ENCODE results near the gene GABPB1. TPM values are rescaled to one million over a fixed set of nuclear protein-coding genes. Genes with fewer than 3 reads are reported as not detected.

Gene GABPB1
- total and polyA plus RNA-seq, 10 of the 15 experiments (the other 5 are each of a cell fraction or from before 2014, with no cell fraction given): 13.9 to 48.2 (median 39.8) TPM

DNA sequence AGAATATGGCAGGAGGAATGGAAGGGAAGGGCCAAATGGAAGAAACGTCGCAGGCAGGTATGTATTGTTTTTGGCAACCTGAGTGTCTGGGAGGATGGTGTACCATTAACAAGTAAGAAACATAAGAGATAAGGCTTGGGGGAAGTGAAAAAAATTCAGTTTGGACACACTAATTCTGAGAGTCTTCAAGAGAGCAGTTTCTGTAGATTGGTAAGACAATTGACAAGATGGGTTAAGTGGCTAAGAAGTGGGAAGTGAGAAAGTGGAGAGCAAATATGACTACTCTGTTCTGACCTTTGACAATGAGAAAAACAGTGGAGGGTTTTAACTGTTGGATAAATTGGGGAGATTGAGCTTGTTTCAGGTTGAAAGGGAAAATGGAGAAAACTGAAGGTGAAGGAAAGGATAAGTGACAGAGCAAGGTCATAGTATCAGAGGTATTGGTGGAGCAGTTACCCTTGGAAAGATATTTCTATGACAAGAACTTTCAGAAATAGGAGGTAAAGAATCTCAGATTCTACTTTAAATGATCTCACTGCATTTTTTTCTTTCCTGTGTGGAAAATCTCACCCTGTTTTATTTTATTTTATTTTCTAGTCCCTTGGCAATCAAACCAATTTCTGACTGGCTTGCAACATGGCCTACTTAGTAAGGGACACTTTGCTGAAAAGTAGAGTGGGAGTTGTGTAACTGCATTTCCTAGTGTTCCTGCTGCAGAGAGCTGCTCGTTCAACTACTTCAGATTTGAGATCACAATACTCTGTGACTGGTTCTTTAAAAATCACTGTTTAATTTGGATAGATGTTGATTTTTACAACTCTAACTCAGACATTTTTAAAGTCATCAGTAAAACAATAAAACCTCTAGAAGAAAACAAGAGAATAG lies 23.1 kb upstream of the GABPB1 start (continued):
- TF ChIP-seq, protein P1, sequence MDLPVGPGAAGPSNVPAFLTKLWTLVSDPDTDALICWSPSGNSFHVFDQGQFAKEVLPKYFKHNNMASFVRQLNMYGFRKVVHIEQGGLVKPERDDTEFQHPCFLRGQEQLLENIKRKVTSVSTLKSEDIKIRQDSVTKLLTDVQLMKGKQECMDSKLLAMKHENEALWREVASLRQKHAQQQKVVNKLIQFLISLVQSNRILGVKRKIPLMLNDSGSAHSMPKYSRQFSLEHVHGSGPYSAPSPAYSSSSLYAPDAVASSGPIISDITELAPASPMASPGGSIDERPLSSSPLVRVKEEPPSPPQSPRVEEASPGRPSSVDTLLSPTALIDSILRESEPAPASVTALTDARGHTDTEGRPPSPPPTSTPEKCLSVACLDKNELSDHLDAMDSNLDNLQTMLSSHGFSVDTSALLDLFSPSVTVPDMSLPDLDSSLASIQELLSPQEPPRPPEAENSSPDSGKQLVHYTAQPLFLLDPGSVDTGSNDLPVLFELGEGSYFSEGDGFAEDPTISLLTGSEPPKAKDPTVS (IDR thresholded peaks at IDR 0.05; ENCODE audit: low read depth, low read length): no peak
- TF ChIP-seq NRF1 (conservative IDR thresholded peaks at IDR 0.05; ENCODE audit: low read depth, low read length): no peak
- peak; percentile 76 for TF ChIP-seq ZNF384 (IDR thresholded peaks at IDR 0.05; ENCODE audit: borderline replicate concordance, low read depth, low read length)
- no peak for TF ChIP-seq BRCA1 (IDR thresholded peaks at IDR 0.05; ENCODE audit: low read depth, low read length)
- no peak for TF ChIP-seq HCFC1 (IDR thresholded peaks at IDR 0.05; ENCODE audit: low read length)
- TF ChIP-seq, protein P2, sequence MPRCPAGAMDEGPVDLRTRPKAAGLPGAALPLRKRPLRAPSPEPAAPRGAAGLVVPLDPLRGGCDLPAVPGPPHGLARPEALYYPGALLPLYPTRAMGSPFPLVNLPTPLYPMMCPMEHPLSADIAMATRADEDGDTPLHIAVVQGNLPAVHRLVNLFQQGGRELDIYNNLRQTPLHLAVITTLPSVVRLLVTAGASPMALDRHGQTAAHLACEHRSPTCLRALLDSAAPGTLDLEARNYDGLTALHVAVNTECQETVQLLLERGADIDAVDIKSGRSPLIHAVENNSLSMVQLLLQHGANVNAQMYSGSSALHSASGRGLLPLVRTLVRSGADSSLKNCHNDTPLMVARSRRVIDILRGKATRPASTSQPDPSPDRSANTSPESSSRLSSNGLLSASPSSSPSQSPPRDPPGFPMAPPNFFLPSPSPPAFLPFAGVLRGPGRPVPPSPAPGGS (IDR thresholded peaks at IDR 0.05; ENCODE audit: borderline replicate concordance, insufficient read depth, low read depth, low read length, poor library complexity, severe bottlenecking): peak; percentile 34
- TF ChIP-seq ZSCAN29 (IDR thresholded peaks at IDR 0.05): no peak
- 0 out of 2 replicates have a peak, but pooled peaks have one; percentile 29 for TF ChIP-seq TCF3 (IDR thresholded peaks at IDR 0.05; ENCODE audit: borderline replicate concordance, insufficient read depth, low read depth, low read length)
- TF ChIP-seq SREBF2 (IDR thresholded peaks at IDR 0.05; ENCODE audit: low read length): no peak
- TF ChIP-seq YY1 (IDR thresholded peaks at IDR 0.05; ENCODE audit: low read depth, low read length): no peak
- TF ChIP-seq WRNIP1 (IDR thresholded peaks at IDR 0.05; ENCODE audit: borderline replicate concordance, low read depth, low read length): no peak
- TF ChIP-seq SP1 (IDR thresholded peaks at IDR 0.05; ENCODE audit: low read depth, low read length): peak; percentile 59
- no peak for TF ChIP-seq POLR2AphosphoS2 (IDR thresholded peaks at IDR 0.05; ENCODE audit: low read depth, low read length)
- TF ChIP-seq, protein P3, sequence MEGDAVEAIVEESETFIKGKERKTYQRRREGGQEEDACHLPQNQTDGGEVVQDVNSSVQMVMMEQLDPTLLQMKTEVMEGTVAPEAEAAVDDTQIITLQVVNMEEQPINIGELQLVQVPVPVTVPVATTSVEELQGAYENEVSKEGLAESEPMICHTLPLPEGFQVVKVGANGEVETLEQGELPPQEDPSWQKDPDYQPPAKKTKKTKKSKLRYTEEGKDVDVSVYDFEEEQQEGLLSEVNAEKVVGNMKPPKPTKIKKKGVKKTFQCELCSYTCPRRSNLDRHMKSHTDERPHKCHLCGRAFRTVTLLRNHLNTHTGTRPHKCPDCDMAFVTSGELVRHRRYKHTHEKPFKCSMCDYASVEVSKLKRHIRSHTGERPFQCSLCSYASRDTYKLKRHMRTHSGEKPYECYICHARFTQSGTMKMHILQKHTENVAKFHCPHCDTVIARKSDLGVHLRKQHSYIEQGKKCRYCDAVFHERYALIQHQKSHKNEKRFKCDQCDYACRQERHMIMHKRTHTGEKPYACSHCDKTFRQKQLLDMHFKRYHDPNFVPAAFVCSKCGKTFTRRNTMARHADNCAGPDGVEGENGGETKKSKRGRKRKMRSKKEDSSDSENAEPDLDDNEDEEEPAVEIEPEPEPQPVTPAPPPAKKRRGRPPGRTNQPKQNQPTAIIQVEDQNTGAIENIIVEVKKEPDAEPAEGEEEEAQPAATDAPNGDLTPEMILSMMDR (IDR thresholded peaks at IDR 0.05 in 2 of 3, conservative IDR thresholded peaks at IDR 0.05 in 1 of 3; ENCODE audit: control insufficient read depth in 2 of 3, extremely low read depth in 1 of 3, insufficient read depth in 1 of 3, low read depth in 3 of 3, low read length in 3 of 3): no peak
- no peak for TF ChIP-seq YBX1 (IDR thresholded peaks at IDR 0.05)
- TF ChIP-seq HDAC6 (IDR thresholded peaks at IDR 0.05; ENCODE audit: unreplicated experiment): no peak
- TF ChIP-seq PML (IDR thresholded peaks at IDR 0.05; ENCODE audit: low read length): peak; percentile 39; the same call in 1 of the 2 replicates
- no peak for TF ChIP-seq NR2C2 (IDR thresholded peaks at IDR 0.05; ENCODE audit: borderline replicate concordance, control insufficient read depth, insufficient read length, low read depth)
- TF ChIP-seq, protein P4, sequence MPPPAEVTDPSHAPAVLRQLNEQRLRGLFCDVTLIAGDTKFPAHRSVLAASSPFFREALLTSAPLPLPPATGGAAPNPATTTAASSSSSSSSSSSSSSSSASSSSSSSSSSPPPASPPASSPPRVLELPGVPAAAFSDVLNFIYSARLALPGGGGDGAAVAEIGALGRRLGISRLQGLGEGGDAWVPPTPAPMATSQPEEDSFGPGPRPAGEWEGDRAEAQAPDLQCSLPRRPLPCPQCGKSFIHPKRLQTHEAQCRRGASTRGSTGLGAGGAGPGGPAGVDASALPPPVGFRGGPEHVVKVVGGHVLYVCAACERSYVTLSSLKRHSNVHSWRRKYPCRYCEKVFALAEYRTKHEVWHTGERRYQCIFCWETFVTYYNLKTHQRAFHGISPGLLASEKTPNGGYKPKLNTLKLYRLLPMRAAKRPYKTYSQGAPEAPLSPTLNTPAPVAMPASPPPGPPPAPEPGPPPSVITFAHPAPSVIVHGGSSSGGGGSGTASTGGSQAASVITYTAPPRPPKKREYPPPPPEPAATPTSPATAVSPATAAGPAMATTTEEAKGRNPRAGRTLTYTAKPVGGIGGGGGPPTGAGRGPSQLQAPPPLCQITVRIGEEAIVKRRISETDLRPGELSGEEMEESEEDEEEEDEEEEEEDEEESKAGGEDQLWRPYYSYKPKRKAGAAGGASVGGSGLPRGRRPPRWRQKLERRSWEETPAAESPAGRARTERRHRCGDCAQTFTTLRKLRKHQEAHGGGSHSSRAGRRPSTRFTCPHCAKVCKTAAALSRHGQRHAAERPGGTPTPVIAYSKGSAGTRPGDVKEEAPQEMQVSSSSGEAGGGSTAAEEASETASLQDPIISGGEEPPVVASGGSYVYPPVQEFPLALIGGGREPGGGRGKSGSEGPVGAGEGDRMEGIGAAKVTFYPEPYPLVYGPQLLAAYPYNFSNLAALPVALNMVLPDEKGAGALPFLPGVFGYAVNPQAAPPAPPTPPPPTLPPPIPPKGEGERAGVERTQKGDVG (CRISPR knock-in tag; IDR thresholded peaks at IDR 0.05): no peak
- TF ChIP-seq CBFB (IDR thresholded peaks at IDR 0.05; ENCODE audit: low read depth): peak; percentile 39; the same call in 1 of the 2 replicates
- TF ChIP-seq JUND (IDR thresholded peaks at IDR 0.05; ENCODE audit: low read depth, low read length): peak; percentile 79
- no peak for TF ChIP-seq TCF7 (IDR thresholded peaks at IDR 0.05; ENCODE audit: borderline replicate concordance)
- no peak for TF ChIP-seq RBBP5 (conservative IDR thresholded peaks at IDR 0.05)

All from GM12878 (cell line).